GM21619 (cell line): Measurements from ENCODE around the gene KIAA1755.

Experiments
- ATAC-seq: cut with Tn5 transposase; IDR thresholded peaks from one replicate; pipeline ENCODE4 v1.9.1; 2021; ENCODE audit not compliant: unreplicated experiment

The KIAA1755 gene

GRCh38 chr20:38208088-38208487, 52.4 kb downstream of the KIAA1755 start:
- ATAC-seq, result no peak

- no peak for ATAC-seq
These were observed 52.9 kb downstream of the KIAA1755 start for GRCh38 chr20:38207621-38208020.

- no peak for ATAC-seq
These were observed 55.5 kb downstream of the KIAA1755 start for GRCh38 chr20:38205001-38205400.

GRCh38 chr20:38203981-38204357, 56.6 kb downstream of the KIAA1755 start:
- no peak for ATAC-seq

GRCh38 chr20:38203337-38203980, 57.1 kb downstream of the KIAA1755 start:
- no peak for ATAC-seq

GRCh38 chr20:38202982-38203293, 57.6 kb downstream of the KIAA1755 start:
- no peak for ATAC-seq

GRCh38 chr20:38202153-38202981, 58.2 kb downstream of the KIAA1755 start:
- no peak for ATAC-seq

- no peak for ATAC-seq
These were observed 59.2 kb downstream of the KIAA1755 start for GRCh38 chr20:38201356-38201755.

- no peak for ATAC-seq
These were observed 59.9 kb downstream of the KIAA1755 start for GRCh38 chr20:38200646-38201045.

GRCh38 chr20:38199501-38200390, 60.8 kb downstream of the KIAA1755 start:
- ATAC-seq, result no peak

GRCh38 chr20:38198238-38198861, 62.2 kb downstream of the KIAA1755 start:
- no peak for ATAC-seq

GRCh38 chr20:38197619-38198018, 62.9 kb downstream of the KIAA1755 start:
- ATAC-seq, result no peak

GRCh38 chr20:38197217-38197616, 63.3 kb downstream of the KIAA1755 start:
- no peak for ATAC-seq

GRCh38 chr20:38196592-38196991, 63.9 kb downstream of the KIAA1755 start:
- ATAC-seq, result no peak

GRCh38 chr20:38196076-38196475, 64.5 kb downstream of the KIAA1755 start:
- ATAC-seq, result no peak

- no peak for ATAC-seq
These were observed 65.0 kb downstream of the KIAA1755 start for GRCh38 chr20:38195521-38195920.

GRCh38 chr20:38194971-38195504, 65.5 kb downstream of the KIAA1755 start:
- no peak for ATAC-seq

GRCh38 chr20:38193586-38194105, 66.9 kb downstream of the KIAA1755 start:
- ATAC-seq, result no peak

GRCh38 chr20:38192323-38192885, 68.1 kb downstream of the KIAA1755 start:
- ATAC-seq, result no peak

GRCh38 chr20:38191654-38192053, 68.9 kb downstream of the KIAA1755 start:
- ATAC-seq, result no peak
